Left lung (tissue), 10 donors: ENCODE data around the gene RALA. TPM values are rescaled to one million over a fixed set of nuclear protein-coding genes. Genes with fewer than 3 reads are reported as not detected.

Experiments used
- ATAC-seq: fragments of 200-7000 bp; cut with Tn5 transposase; one replicate; pipeline ENCODE4 v1.9.1; 2020; ENCODE audit warnings: moderate library complexity
- DNase-seq, 4 donors: peaks; one replicate each; pipeline ENCODE4 v3.0.0-alpha.2; 2013 to 2020
- H3K27ac ChIP-seq, 2 donors: fragments of 200-600 bp; sonication (generic) in 1 of 2; one replicate each; pipeline versions ENCODE4 v1.5.0 to v1.8.0; 2020 to 2021
- H3K27me3 ChIP-seq, 2 donors: fragments of 200-600 bp; sonication (generic) in 1 of 2; one replicate each; pipeline versions ENCODE4 v1.5.0 to v1.8.0; 2020 to 2021
- H3K36me3 ChIP-seq, 2 donors: fragments of 200-600 bp; sonication (generic) in 1 of 2; one replicate each; pipeline versions ENCODE4 v1.5.0 to v1.8.0; 2020 to 2021
- H3K4me1 ChIP-seq, 2 donors: fragments of 200-600 bp; one replicate each; pipeline ENCODE4 v1.8.0; 2021
- H3K4me3 ChIP-seq, 2 donors: fragments of 200-600 bp; sonication (generic) in 1 of 2; one replicate each; pipeline versions ENCODE4 v1.5.0 to v1.8.0; 2020 to 2021; ENCODE audit warnings: mild to moderate bottlenecking in 1 of 2
- H3K9me3 ChIP-seq, 2 donors: fragments of 200-600 bp; sonication (generic) in 1 of 2; one replicate each; pipeline versions ENCODE4 v1.5.0 to v1.8.0; 2020 to 2021
- intact Hi-C, 2 donors: fragments of 100-400 bp; cut with DNase I; formaldehyde crosslinking; loops; one replicate each; pipeline versions ENCODE4 v1.11.2 to v1.14.2; 2022
- polyA plus RNA-seq, 6 donors: library from polyadenylated mRNA; unstranded; fragments of 120-200 nt; gene quantifications; one replicate each; pipeline ENCODE4 v1.2.1, GENCODE V29; 2013; ENCODE audit not compliant: insufficient read length in 6 of 6
- total RNA-seq, 2 donors: library from RNA; stranded (reverse); fragmentation: NEBNext Ultra II Directional; extraction: Animal tissue kit (Norgen Biotek cat#: 25700); gene quantifications; one replicate each; pipeline ENCODE4 v1.2.1, GENCODE V29; 2021
- TF ChIP-seq, protein P1 (sequence below), 2 donors: fragments of 200-600 bp; sonication (generic) in 1 of 2; IDR thresholded peaks; one replicate each; pipeline versions ENCODE4 v1.5.0 to v1.8.0; 2021; ENCODE audit warnings: antibody characterized with exemption in 2 of 2
- donor health status: DM: no; HTN: yes; CAD: no.
- donor health status: DM: no; HTN: no; CAD: no.

Gene RALA
- total and polyA plus RNA-seq, 8 donors: 45.8 to 114 (median 91.5) TPM

DNA sequence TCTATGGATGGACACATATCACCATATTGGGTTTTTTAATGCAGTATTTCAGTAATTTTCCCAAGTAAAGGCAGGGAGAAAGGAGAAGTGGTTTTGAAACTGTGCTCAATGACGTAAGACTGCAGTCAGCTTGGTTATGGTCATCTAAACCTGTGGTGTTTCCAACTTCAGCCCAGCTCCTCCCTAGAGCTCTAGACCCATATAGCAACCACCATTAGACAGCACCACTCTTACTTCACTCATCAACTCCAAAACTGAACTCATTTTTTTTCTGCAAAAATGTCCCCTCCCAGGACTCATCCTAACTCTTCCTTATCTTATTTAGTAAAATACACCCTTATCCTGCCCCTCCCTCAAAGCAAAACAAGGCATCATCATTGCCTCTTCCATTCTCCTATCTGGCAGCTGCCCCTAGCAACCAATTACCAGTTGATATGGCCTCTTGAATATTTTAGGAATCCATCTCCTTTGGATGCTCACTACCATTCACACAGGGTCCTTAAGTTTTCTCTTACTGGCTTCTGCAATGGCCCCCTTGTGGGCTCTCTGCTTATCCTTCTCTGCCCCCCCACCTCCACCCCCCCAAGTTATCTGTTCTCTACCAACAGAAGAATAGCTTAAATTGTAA, 1.5 kb upstream of the RALA start:
- DNase-seq: no peak
- no peak for ATAC-seq
- no peaks in the 10 kb centered on the region for H3K9me3 ChIP-seq
- H3K27me3 ChIP-seq: no peaks in the 10 kb centered on the region
- peak overlapping the region in 1 of 2 donors; percentile 31 for H3K27ac ChIP-seq
- H3K4me3 ChIP-seq: peak overlapping the region in 1 of 2 donors; percentile 91
- TF ChIP-seq, protein P1, sequence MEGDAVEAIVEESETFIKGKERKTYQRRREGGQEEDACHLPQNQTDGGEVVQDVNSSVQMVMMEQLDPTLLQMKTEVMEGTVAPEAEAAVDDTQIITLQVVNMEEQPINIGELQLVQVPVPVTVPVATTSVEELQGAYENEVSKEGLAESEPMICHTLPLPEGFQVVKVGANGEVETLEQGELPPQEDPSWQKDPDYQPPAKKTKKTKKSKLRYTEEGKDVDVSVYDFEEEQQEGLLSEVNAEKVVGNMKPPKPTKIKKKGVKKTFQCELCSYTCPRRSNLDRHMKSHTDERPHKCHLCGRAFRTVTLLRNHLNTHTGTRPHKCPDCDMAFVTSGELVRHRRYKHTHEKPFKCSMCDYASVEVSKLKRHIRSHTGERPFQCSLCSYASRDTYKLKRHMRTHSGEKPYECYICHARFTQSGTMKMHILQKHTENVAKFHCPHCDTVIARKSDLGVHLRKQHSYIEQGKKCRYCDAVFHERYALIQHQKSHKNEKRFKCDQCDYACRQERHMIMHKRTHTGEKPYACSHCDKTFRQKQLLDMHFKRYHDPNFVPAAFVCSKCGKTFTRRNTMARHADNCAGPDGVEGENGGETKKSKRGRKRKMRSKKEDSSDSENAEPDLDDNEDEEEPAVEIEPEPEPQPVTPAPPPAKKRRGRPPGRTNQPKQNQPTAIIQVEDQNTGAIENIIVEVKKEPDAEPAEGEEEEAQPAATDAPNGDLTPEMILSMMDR (IDR thresholded peaks at IDR 0.05): no peak
- H3K36me3 ChIP-seq: no peaks in the 10 kb centered on the region
- peaks cover 14 to 46% of the 10 kb centered on the region in 2 donors for H3K4me1 ChIP-seq
- intact Hi-C loops: no loop called here

DNA sequence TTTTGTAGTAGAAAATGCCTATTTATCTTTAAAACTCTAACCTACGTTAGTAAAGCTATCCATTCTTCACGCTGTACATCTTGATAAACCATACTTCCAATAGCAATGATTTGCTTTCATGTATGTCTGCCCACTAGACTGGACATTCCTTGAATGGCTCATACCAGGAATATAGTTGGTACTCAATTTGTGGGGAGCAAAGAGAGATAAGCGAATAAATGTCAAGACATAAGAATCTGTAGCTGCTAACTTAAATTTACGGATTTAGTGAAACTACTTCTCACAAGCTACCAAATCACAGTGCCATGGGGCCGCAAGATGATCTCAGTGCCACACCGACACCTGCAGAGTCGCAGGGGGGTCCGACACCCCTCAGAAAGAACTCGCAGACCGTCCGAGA, 763 bp upstream of the RALA start:
- Histone ChIP-seq H3K27ac (peak overlapping the region; percentile 91 to 93), H3K4me3 (peak overlapping the region; percentile 89 to 91), H3K36me3 (no peaks in the 10 kb centered on the region), H3K27me3 (no peaks in the 10 kb centered on the region), H3K4me1 (peaks cover 14 to 49% of the 10 kb centered on the region in 2 donors), H3K9me3 (no peaks in the 10 kb centered on the region)
- no peak for ATAC-seq
- intact Hi-C loops: no loop called here
- TF ChIP-seq, protein P1 (IDR thresholded peaks at IDR 0.05): no peak
- DNase-seq: no peak

DNA sequence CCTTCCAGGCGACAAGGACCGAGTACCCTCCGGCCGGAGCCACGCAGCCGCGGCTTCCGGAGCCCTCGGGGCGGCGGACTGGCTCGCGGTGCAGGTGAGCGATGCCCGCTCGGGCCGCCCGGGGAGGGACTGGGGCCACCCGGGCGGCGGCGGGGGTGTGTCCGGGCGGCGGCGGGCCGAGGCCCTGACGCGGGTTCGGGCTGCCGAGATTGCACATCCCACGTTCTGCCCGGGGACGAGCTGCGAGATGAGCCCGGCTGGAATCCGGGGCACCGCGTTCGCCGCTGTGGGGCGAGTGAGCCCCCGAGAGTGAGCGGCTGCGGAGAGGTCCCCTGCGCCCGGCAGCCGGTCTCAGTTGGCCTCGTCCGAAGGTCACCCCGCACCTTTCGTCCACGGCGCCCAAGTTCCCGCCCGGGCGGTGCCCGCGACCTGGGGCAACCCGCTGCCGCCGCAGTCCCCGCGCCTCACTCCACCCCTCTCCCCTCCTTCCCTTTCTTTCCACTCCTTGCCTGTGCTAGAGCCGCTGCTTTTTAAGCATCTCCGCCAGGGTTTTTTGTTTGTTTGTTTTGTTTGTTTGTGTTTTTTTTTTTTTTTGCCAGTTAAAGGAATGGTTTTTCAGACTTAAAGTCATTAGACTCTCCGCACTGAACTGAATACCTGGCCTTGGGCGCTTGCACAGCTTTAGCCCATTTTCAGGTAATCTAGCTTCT, 515 bp downstream of the RALA start:
- Histone ChIP-seq H3K4me3 (peak overlapping the region; percentile 89 to 91), H3K27ac (peak overlapping the region; percentile 91 to 93), H3K36me3 (no peaks in the 10 kb centered on the region), H3K9me3 (no peaks in the 10 kb centered on the region), H3K4me1 (peaks cover 14 to 57% of the 10 kb centered on the region in 2 donors), H3K27me3 (no peaks in the 10 kb centered on the region)
- TF ChIP-seq, protein P1 (IDR thresholded peaks at IDR 0.05): no peak
- ATAC-seq (peak; percentile 65), DNase-seq (peak in 3 of 4 donors; percentile 22 to 87 (median 51))
- intact Hi-C loops: no loop called here

DNA sequence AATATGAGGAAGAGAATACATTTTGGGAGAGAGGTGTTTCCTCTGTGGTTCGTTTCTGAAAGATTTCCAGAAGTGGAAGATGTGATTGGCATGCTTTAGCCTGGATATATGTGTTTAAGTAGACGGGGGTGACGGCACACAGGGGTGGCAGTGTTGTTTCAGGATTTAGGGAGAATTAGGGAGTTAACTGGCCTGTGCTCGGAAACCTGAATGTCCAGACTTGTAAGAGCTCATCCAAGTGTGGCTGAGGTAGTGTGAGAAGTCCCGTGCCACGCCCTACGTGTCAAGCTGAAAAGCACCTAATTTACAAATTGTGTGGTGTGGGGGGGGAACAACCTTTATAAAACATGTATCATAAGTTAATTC, 1.1 kb downstream of the RALA start:
- TF ChIP-seq, protein P1 (IDR thresholded peaks at IDR 0.05): no peak
- Histone ChIP-seq H3K27me3 (no peaks in the 10 kb centered on the region), H3K27ac (peak overlapping the region; percentile 91 to 93), H3K4me3 (peak overlapping the region; percentile 89 to 91), H3K4me1 (peaks cover 14 to 60% of the 10 kb centered on the region in 2 donors), H3K36me3 (peaks cover 0 to 4% of the 10 kb centered on the region in 2 donors), H3K9me3 (no peaks in the 10 kb centered on the region)
- intact Hi-C loops: no loop called here
- peak; percentile 31 for ATAC-seq
- DNase-seq: peak in 1 of 4 donors; percentile 49

DNA sequence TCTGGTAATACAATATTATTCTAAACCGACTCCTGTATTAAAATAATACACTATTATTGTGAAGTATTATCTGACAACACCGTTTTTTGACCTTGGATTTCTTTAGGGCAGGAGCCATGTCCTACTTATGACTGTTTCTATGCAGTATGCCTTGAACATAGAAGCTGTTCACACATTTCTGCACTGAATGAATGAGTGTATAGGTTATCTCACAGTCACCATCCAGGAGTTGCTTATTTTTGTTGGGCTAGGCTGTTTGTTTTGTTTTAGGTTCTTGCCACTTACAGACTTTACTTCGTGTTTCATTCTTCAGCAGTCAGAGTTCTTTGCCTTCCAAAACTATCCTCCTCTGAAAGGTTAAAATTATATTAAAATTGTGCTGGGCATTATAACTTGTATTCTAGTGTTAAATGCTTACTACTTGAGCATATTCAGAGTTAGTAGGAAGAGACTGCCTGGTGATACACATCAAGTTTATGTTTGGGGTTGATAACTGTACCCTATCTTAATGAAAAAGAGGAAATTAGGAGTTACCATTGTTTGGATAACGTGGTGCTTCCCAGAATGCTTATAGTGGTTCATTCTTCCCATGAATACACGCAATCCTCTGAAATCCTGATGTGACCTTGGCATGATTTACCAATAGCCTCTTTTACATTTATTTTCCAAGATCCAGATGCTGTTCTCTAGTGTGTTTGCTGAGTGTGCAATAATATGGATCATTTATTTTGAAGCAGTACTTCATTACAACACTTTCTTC, 1.7 kb downstream of the RALA start:
- Histone ChIP-seq H3K4me1 (peaks cover 14 to 60% of the 10 kb centered on the region in 2 donors), H3K27ac (peak overlapping the region; percentile 91 to 93)
- TF ChIP-seq, protein P1 (IDR thresholded peaks at IDR 0.05): no peak

More for the DNA sequence above, 1.7 kb downstream of the RALA start:
- intact Hi-C loops: no loop called here
- ATAC-seq (no peak), DNase-seq (no peak)
- Histone ChIP-seq H3K36me3 (peaks cover 0 to 8% of the 10 kb centered on the region in 2 donors), H3K9me3 (no peaks in the 10 kb centered on the region), H3K4me3 (peak overlapping the region; percentile 89 to 91), H3K27me3 (no peaks in the 10 kb centered on the region)
